Activated CD4-positive, alpha-beta T cell treated with anti-CD3 and anti-CD28 coated beads for 36 hours (primary cell): ENCODE data around the gene UBE4B. TPM values are rescaled to one million over a fixed set of nuclear protein-coding genes. Genes with fewer than 3 reads are reported as not detected.
"Not testable (repeated sequence)": the region's sequence is repeated elsewhere in the genome, so short reads cannot be mapped to it uniquely, and the experiment has no call there.

Source experiments
- ATAC-seq: fragments of 200-7000 bp; cut with Tn5 transposase; one replicate; pipeline ENCODE4 v1.10.0; 2021; ENCODE audit warnings: mild to moderate bottlenecking, moderate library complexity
- CTCF ChIA-PET: fragments of 350-600 bp; sonication (Branson Sonifier 250); formaldehyde crosslinking; loops from one replicate; lab custom pipeline; 2021; ENCODE audit warnings: antibody characterized with exemption; lab: Charles Lee
- POLR2A ChIA-PET: fragments of 350-600 bp; sonication (Branson Sonifier 250); formaldehyde crosslinking; loops from one replicate; lab custom pipeline; 2021; ENCODE audit warnings: antibody characterized with exemption, inconsistent platforms; lab: Charles Lee
- DNase-seq: peaks from one replicate; pipeline ENCODE4 v3.0.0-alpha.2; 2020
- H3K27ac Mint-ChIP-seq: one replicate; pipeline ENCODE4 v1.8.0; 2021; ENCODE audit warnings: mixed read lengths
- H3K27me3 Mint-ChIP-seq: one replicate; pipeline ENCODE4 v1.8.0; 2021; ENCODE audit warnings: mixed read lengths
- H3K36me3 Mint-ChIP-seq: one replicate; pipeline ENCODE4 v1.8.0; 2021; ENCODE audit warnings: low read depth, mixed read lengths
- H3K4me1 Mint-ChIP-seq: one replicate; pipeline ENCODE4 v1.8.0; 2021; ENCODE audit warnings: mixed read lengths
- H3K4me3 Mint-ChIP-seq: one replicate; pipeline ENCODE4 v1.8.0; 2021; ENCODE audit warnings: mild to moderate bottlenecking, moderate library complexity, mixed read lengths
- H3K9me3 Mint-ChIP-seq: one replicate; pipeline ENCODE4 v1.8.0; 2021; ENCODE audit warnings: low read depth, mixed read lengths
- intact Hi-C, 2 experiments: fragments of 100-400 bp; cut with DNase I in 1 of 2; cut with micrococcal nuclease in 1 of 2; formaldehyde crosslinking; loops; one replicate each; pipeline versions ENCODE4 v1.14.2 to v1.15.1; 2022 to 2024; cut with DNase I, micrococcal nuclease
- total RNA-seq, 2 experiments: library from RNA; stranded (reverse); gene quantifications; one replicate each; pipeline ENCODE4 v1.2.3, GENCODE V29; 2021

The UBE4B gene
- total RNA-seq, 2 experiments from 2014 or later = 26.1 to 31.8 TPM

DNA sequence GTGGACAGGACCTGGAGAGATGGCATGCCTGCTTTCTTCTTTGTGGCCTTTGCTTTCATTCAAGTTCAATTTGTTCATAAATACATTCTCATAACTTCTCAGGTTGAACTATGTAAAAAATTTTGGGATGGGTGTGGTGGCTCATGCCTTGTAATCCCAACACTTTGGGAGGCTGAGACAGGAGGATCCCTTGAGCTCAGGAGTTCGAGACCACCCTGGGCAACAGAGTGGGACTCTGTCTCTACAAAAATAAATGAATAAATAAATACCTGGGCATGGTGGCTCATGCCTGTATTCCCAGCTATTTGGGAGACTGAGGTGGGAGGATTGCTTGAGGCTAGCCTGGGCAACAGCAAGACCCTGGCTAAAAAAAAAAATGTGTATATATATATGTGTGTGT is 179.7 kb downstream of the UBE4B start:
- ChIA-PET POLR2A (no interaction called here), CTCF (interaction anchor here (0.8 to 1.1 kb wide), 2 partner anchors 86 to 109 kb away, joined by 4 read pairs; no protein-coding TSS in a partner anchor)
- H3K36me3 Mint-ChIP-seq = no peaks in the 10 kb centered on the region
- H3K4me3 Mint-ChIP-seq = peak overlapping the region; percentile 75
- no peak overlapping the region for H3K27ac Mint-ChIP-seq
- intact Hi-C loops = loop anchor here (5.0 kb wide), 2 partner anchors 40 to 480 kb away; no protein-coding TSS in a partner anchor
- ATAC-seq = no peak
- no peak for DNase-seq
- no peaks in the 10 kb centered on the region for H3K27me3 Mint-ChIP-seq
- H3K9me3 Mint-ChIP-seq = no peaks in the 10 kb centered on the region
- peaks cover 47% of the 10 kb centered on the region for H3K4me1 Mint-ChIP-seq

DNA sequence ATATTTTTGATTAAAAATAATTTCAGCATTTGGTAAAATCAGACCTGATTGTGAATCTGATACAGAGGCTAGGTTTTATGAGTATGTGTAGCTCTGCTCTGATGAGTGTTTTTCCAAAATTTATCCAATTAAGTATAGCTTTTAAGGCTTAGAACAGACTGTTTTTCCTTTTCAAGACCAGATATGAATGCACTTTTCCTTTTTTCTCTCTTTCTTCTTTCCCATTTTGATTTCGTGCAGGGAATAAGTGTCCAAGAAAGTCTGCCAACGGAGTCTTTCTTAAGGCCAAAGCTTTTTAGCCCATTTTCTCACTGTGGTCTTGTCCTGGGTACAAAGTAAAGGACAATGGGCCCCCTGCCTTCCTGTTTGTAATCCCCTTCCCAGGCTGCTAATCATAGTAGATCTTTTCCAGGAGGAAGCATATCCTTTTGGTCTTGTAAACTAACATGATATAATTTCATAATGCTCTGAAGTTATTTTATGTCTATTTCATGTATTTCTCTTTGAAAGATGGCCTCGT is 180.5 kb downstream of the UBE4B start:
- Mint-ChIP-seq H3K9me3 (no peaks in the 10 kb centered on the region), H3K36me3 (no peaks in the 10 kb centered on the region), H3K27me3 (no peaks in the 10 kb centered on the region), H3K27ac (peak overlapping the region; percentile 34), H3K4me3 (no peak overlapping the region), H3K4me1 (peaks cover 55% of the 10 kb centered on the region)
- POLR2A ChIA-PET = no interaction called here
- ATAC-seq = no peak
- CTCF ChIA-PET = interaction anchor here (0.6 to 0.9 kb wide), 3 partner anchors 85 to 272 kb away, joined by 3 to 4 read pairs (median 3); partner anchors contain the start of gene CENPS
- intact Hi-C loops = loop anchor here (5.0 kb wide), 2 partner anchors 41 to 479 kb away; no protein-coding TSS in a partner anchor
- DNase-seq = no peak

- CTCF ChIA-PET = interaction anchor here (0.6 to 1.2 kb wide), 5 partner anchors 11 to 375 kb away, joined by 3 to 4 read pairs (median 3); no protein-coding TSS in a partner anchor
- peak; percentile 20 for ATAC-seq
These were observed 183.5 kb downstream of the UBE4B start for GRCh38 chr1:10216090-10216749.

GRCh38 chr1:10217748-10218441 is 185.1 kb downstream of the UBE4B start:
- Mint-ChIP-seq H3K36me3 (no peaks in the 10 kb centered on the region), H3K4me3 (no peak overlapping the region), H3K4me1 (peaks cover 34% of the 10 kb centered on the region), H3K27me3 (no peaks in the 10 kb centered on the region), H3K27ac (peak overlapping the region; percentile 40), H3K9me3 (no peaks in the 10 kb centered on the region)
- ChIA-PET POLR2A (no interaction called here), CTCF (interaction anchor here (0.7 to 3.5 kb wide), 3 partner anchors 8 to 259 kb away, joined by 3 to 29 read pairs (median 3); partner anchors contain the start of gene KIF1B)
- intact Hi-C loops = loop anchor here in 1 of 2 experiments (2.0 kb wide), 1 partner anchor 19 kb away; no protein-coding TSS in a partner anchor
- DNase-seq = peak; percentile 10
- peak; percentile 55 for ATAC-seq

More at GRCh38 chr1:10216090-10216749, 183.5 kb downstream of the UBE4B start:
- H3K36me3 Mint-ChIP-seq = no peaks in the 10 kb centered on the region
- no peaks in the 10 kb centered on the region for H3K9me3 Mint-ChIP-seq
- no peak for DNase-seq
- peak overlapping the region; percentile 35 for H3K27ac Mint-ChIP-seq
- H3K27me3 Mint-ChIP-seq = no peaks in the 10 kb centered on the region
- H3K4me3 Mint-ChIP-seq = peak overlapping the region; percentile 29
- intact Hi-C loops = no loop called here
- POLR2A ChIA-PET = interaction anchor here (0.6 to 1.4 kb wide), 2 partner anchors 36 to 1357 kb away, joined by 3 to 5 read pairs; no protein-coding TSS in a partner anchor
- peaks cover 47% of the 10 kb centered on the region for H3K4me1 Mint-ChIP-seq

- CTCF ChIA-PET = interaction anchor here (3.5 kb wide), 1 partner anchor 10 kb away, joined by 29 read pairs; the partner anchor contains the start of gene KIF1B
- Mint-ChIP-seq H3K4me3 (no peak overlapping the region), H3K27ac (no peak overlapping the region), H3K27me3 (no peaks in the 10 kb centered on the region), H3K9me3 (no peaks in the 10 kb centered on the region), H3K36me3 (no peaks in the 10 kb centered on the region), H3K4me1 (peaks cover 27% of the 10 kb centered on the region)
- POLR2A ChIA-PET = interaction anchor here (0.7 kb wide), 1 partner anchor 423 kb away, joined by 3 read pairs; no protein-coding TSS in a partner anchor
- intact Hi-C loops = no loop called here
- ATAC-seq (no peak), DNase-seq (no peak)
These were observed 187.4 kb downstream of the UBE4B start for GRCh38 chr1:10220200-10220599.

- H3K27ac Mint-ChIP-seq, H3K36me3 Mint-ChIP-seq, ATAC-seq, intact Hi-C loops, H3K4me3 Mint-ChIP-seq, H3K27me3 Mint-ChIP-seq, DNase-seq, H3K9me3 Mint-ChIP-seq: not testable (repeated sequence)
- ChIA-PET POLR2A (interaction anchor here (0.7 kb wide), 1 partner anchor 423 kb away, joined by 3 read pairs; no protein-coding TSS in a partner anchor), CTCF (interaction anchor here (3.5 kb wide), 1 partner anchor 11 kb away, joined by 29 read pairs; the partner anchor contains the start of gene KIF1B)
- peaks cover 24% of the 10 kb centered on the region for H3K4me1 Mint-ChIP-seq
These were observed 187.9 kb downstream of the UBE4B start for GRCh38 chr1:10220657-10221056.

GRCh38 chr1:10225573-10225972 is 192.8 kb downstream of the UBE4B start:
- Mint-ChIP-seq H3K36me3 (peaks cover 2% of the 10 kb centered on the region), H3K27me3 (no peaks in the 10 kb centered on the region), H3K9me3 (no peaks in the 10 kb centered on the region), H3K27ac (no peak overlapping the region), H3K4me1 (peaks cover 11% of the 10 kb centered on the region), H3K4me3 (no peak overlapping the region)
- ChIA-PET CTCF (no interaction called here), POLR2A (no interaction called here)
- ATAC-seq (no peak), DNase-seq (no peak)
- intact Hi-C loops = no loop called here

GRCh38 chr1:10228528-10228927 is 195.8 kb downstream of the UBE4B start:
- POLR2A ChIA-PET = no interaction called here
- Mint-ChIP-seq H3K27ac (no peak overlapping the region), H3K36me3 (peaks cover 2% of the 10 kb centered on the region), H3K27me3 (no peaks in the 10 kb centered on the region), H3K4me1 (peaks cover 14% of the 10 kb centered on the region), H3K4me3 (no peak overlapping the region), H3K9me3 (no peaks in the 10 kb centered on the region)
- CTCF ChIA-PET = interaction anchor here (0.5 to 0.8 kb wide), 4 partner anchors 14 to 968 kb away, joined by 3 to 5 read pairs (median 4); no protein-coding TSS in a partner anchor
- ATAC-seq = no peak
- intact Hi-C loops = no loop called here
- no peak for DNase-seq

DNA sequence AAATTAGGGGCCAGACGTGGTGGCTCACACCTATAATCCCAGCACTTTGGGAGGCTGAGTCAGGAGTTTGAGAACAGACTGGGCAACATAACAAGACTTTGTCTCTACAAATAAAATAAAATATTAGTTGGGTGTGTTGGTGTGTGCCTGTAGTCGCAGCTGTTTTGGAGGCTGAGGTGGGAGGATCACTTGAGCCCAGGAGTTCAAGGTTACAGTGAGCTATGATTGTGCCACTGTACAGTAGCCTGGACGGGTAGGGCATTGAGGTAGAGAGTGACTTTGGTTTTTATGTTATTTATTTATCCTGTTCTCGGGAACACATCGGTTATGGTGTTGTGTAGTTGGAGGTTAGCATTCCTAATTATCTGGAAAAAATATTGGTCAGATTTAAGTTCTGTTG is 197.1 kb downstream of the UBE4B start:
- intact Hi-C loops = no loop called here
- Mint-ChIP-seq H3K27me3 (no peaks in the 10 kb centered on the region), H3K36me3 (peaks cover 2% of the 10 kb centered on the region), H3K4me1 (peaks cover 14% of the 10 kb centered on the region), H3K9me3 (no peaks in the 10 kb centered on the region), H3K4me3 (no peak overlapping the region), H3K27ac (no peak overlapping the region)
- no peak for DNase-seq
- ChIA-PET CTCF (no interaction called here), POLR2A (no interaction called here)
- ATAC-seq = no peak
